ENCODE measurements around the gene TRIM8.
"Not testable (repeated sequence)": the region's sequence is repeated elsewhere in the genome, so short reads cannot be mapped to it uniquely, and the experiment has no call there.

The TRIM8 gene

GRCh38 chr10:102673236-102673818 lies 29.0 kb downstream of the TRIM8 start:
- no peak for FAIRE-seq

- no peak for FAIRE-seq
Observed at GRCh38 chr10:102673819-102674511, 29.7 kb downstream of the TRIM8 start.

- FAIRE-seq = no peak
Observed at GRCh38 chr10:102674566-102674965, 30.3 kb downstream of the TRIM8 start.

- FAIRE-seq = no peak
Observed at GRCh38 chr10:102675011-102675665, 30.9 kb downstream of the TRIM8 start.

- FAIRE-seq = peak; percentile 67
Observed at GRCh38 chr10:102675666-102676533, 31.6 kb downstream of the TRIM8 start.

- FAIRE-seq = no peak
Observed at GRCh38 chr10:102676534-102677315, 32.4 kb downstream of the TRIM8 start.

GRCh38 chr10:102677331-102678067 lies 33.2 kb downstream of the TRIM8 start:
- FAIRE-seq = no peak

- FAIRE-seq = no peak
Observed at GRCh38 chr10:102678068-102678400, 33.8 kb downstream of the TRIM8 start.

- FAIRE-seq = no peak
Observed at GRCh38 chr10:102678842-102679289, 34.6 kb downstream of the TRIM8 start.

GRCh38 chr10:102679596-102679995 lies 35.3 kb downstream of the TRIM8 start:
- FAIRE-seq = no peak

GRCh38 chr10:102681696-102682095 lies 37.4 kb downstream of the TRIM8 start:
- FAIRE-seq = no peak

GRCh38 chr10:102682416-102682815 lies 38.1 kb downstream of the TRIM8 start:
- no peak for FAIRE-seq

- no peak for FAIRE-seq
Observed at GRCh38 chr10:102682981-102683380, 38.7 kb downstream of the TRIM8 start.

GRCh38 chr10:102683736-102684135 lies 39.5 kb downstream of the TRIM8 start:
- no peak for FAIRE-seq

GRCh38 chr10:102691285-102692066 lies 47.2 kb downstream of the TRIM8 start:
- FAIRE-seq = no peak

GRCh38 chr10:102695401-102695800 lies 51.1 kb downstream of the TRIM8 start:
- FAIRE-seq = not testable (repeated sequence)

- no peak for FAIRE-seq
Observed at GRCh38 chr10:102696736-102697135, 52.5 kb downstream of the TRIM8 start.

- no peak for FAIRE-seq
Observed at GRCh38 chr10:102698894-102699293, 54.6 kb downstream of the TRIM8 start.

GRCh38 chr10:102701272-102701671 lies 57.0 kb downstream of the TRIM8 start:
- FAIRE-seq = no peak

GRCh38 chr10:102701796-102702195 lies 57.5 kb downstream of the TRIM8 start:
- FAIRE-seq = no peak

GRCh38 chr10:102702742-102703141 lies 58.5 kb downstream of the TRIM8 start:
- no peak for FAIRE-seq
